Superior temporal gyrus (tissue), 1 donor: Measurements from ENCODE around the gene TADA2B.
A peak's percentile ranks its signal among the peaks of the same experiment; 100 is the strongest.

Experiments used
- DNase-seq: peaks from one replicate; pipeline ENCODE4 v3.0.0-alpha.2; 2016; ENCODE audit errors: extremely low spot score

Gene TADA2B

GRCh38 chr4:7041801-7042502 is 1.2 kb upstream of the TADA2B start:
- no peak for DNase-seq

DNA sequence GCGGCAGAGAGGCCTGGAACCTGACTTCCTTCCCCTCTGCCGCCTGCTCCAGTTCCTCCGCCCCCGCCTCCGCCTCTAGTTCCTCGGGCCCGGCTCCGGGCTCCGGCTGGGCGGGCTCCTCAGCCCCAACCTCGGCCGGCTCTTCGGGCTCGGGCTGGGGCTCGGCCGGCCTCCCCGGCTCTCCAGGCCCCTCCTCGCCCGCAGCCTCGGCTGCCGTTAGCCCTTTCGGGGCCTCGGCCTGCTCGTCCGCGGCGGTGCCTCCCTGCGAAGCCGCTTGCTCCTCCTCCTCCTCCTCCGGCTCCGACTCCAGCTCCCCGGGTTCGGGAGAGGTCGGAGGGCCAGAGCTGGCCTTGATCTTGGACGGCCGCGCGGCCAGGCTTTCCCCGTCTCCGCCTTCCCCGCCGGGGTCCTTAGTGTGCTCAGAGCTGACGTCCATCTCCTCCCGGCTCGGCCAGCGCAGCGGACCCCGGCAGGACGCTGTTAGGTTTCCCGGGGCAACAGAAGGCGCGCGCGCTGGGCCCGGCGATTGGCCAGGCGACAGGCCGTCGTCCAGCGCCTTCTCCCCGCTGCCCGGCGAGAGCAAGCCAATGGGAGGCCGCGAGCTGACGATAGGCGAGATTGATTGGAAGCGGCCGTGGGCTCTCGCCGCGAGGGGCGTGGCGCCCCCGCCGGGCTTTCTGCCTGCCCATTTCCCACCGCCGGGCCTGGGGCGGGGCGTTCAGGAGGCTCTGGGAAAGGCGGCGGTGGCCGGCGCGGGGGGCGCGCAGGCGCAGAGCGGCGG is 479 bp upstream of the TADA2B start:
- DNase-seq = peak; percentile 97

- DNase-seq = peak; percentile 20
Measured at GRCh38 chr4:7044137-7044930, 1.2 kb downstream of the TADA2B start.

- no peak for DNase-seq
Measured at GRCh38 chr4:7045553-7045952, 2.4 kb downstream of the TADA2B start.

GRCh38 chr4:7045961-7046921 is 3.1 kb downstream of the TADA2B start:
- DNase-seq = no peak

- DNase-seq = no peak
Measured at GRCh38 chr4:7046971-7047370, 3.8 kb downstream of the TADA2B start.

DNA sequence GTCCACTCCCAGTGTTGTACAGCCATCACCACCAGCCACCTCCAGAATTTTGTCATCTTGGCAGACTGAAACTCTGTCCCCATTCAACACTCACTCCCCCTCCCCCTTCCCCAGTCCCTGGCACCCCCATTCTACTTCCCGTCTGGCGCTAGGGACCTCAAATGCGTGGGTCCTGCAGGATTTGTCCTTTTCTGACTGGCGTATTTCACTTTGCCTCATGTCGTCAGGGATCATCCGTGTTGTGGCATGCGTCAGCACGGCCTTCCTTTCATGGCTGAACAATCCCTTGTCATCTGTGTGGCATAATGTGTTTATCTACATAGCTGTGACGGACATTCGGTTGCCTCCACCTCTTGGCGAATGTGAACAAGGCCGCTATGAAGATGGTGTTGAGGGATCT is 5.5 kb downstream of the TADA2B start:
- no peak for DNase-seq

DNA sequence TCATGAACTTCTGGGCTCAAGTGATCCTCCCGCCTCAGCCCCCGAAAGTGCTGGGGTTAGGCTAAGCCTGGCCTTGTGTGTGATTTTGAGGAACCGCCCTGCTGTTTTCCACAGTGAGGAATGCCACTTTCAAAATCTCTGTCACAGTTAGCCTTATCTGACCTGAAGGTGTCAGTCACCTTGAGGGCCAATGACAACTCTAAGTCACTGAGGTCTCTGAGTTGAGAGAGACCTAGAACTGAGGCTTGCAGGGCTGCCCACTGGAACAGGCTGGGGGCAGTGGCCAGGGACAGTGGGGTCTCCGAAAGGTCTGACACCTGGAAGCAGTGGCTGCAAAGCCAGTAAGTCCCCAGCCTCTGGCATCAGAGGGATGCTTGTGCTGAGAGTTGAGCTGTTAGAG is 6.1 kb downstream of the TADA2B start:
- DNase-seq = no peak

GRCh38 chr4:7049739-7050138 is 6.6 kb downstream of the TADA2B start:
- DNase-seq = no peak

DNA sequence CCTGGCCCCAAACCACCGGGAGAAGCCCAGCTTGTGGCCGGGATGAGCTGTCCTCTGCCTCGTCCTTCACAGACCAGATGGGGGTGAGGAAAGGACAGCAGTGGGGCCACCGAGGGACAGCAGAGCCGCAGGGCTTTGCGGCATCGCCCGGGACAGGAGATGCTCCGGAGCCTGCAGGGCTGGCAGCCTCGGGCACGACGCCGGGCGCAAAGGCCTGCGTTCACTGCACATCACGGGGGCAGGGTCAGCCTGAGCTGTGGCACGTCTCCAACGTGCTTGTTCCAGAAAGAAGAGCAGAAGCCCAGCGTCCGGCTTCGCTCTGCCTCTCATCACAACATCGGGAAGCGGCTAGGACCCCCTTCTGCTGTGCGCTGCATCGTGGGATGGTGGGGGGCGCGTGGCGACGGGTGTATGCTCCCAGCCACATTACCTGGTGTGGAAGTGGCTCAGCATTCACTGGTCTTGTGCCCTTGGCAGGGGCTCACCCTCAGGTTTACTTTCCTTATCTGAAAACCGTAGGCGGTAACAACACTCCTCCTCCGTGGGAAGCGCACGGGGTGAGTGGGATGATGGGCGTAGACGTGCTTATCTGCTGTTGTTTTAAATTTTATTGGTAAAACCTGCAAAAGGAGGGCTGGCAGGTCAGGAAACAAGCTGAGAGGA is 7.4 kb downstream of the TADA2B start:
- no peak for DNase-seq

DNA sequence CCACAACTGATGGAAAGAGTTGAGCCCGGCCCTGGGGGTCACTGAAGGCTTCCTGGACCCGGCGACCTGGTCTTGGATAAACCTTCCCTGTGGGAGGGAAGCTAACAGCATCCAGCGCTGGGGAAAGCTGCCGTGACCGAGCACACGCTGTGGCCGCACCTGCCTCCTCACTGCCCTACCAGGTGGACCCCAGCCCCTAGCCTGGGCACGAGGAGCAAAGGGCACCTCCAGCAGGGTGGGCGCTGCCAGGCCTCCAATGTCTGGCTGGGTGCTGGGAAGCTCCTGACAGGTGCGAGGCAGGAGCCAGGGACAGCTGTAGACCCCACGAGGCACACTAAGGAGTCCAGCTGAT is 7.9 kb downstream of the TADA2B start:
- DNase-seq = no peak

- DNase-seq = no peak
Measured at GRCh38 chr4:7051905-7052304, 8.7 kb downstream of the TADA2B start.

DNA sequence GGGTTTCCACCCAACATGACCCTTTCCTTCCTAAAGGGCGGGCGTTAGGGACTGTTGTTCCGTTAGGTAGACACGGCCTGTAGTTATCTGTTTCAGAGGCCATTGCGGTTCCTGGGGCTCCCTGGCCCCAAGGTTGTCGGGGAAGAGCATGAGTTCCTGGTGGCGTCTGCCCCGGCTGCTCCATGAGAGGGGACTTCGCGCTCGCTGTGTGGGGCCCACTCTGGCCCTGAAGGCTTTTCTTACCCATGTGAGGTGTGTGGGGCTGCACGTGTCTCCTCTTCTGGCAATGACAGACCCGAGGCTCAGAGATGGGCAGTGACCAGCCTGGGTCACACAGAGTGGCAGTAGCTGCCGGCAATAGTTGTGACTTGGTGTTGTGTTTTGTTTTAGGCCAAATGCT is 9.1 kb downstream of the TADA2B start:
- DNase-seq = no peak

DNA sequence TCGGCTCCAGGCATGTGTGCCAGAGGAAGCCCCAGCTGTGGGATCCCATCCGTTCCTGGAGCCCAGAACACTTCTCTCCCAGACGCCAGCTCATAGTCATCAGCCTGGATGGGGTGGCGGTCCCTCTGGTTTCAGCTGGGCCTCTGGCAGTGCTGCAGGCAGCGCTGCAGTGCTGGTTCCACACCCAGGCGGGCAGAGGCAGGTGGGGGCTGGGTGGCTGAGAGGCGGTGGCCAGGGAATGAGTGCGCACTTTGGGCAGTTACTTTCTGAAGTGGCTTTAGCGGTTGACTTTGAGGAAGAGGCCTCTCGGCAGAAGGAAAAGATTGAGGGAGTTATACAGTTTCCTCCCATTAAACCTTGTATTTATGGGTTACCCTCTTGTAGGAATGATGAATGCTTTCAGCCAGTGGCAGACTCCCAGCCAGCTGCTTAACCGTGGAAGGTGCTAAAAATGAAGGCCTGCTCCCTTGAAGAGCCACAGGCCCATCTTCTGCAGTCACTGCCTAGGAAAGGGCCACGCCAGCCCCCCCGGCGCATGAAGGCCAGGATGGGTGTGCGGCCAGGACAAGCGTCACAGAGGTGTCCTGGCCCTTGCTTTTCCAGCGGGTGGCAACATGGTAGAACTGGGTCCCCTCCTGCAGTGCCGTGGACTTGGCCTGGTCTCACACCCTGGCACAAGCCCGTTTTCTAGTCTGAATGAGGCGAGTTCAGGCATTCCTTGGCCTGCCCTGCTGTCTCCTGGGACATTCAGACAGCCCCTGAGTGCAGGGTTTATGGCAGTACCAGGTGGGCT is 9.9 kb downstream of the TADA2B start:
- DNase-seq = no peak

DNA sequence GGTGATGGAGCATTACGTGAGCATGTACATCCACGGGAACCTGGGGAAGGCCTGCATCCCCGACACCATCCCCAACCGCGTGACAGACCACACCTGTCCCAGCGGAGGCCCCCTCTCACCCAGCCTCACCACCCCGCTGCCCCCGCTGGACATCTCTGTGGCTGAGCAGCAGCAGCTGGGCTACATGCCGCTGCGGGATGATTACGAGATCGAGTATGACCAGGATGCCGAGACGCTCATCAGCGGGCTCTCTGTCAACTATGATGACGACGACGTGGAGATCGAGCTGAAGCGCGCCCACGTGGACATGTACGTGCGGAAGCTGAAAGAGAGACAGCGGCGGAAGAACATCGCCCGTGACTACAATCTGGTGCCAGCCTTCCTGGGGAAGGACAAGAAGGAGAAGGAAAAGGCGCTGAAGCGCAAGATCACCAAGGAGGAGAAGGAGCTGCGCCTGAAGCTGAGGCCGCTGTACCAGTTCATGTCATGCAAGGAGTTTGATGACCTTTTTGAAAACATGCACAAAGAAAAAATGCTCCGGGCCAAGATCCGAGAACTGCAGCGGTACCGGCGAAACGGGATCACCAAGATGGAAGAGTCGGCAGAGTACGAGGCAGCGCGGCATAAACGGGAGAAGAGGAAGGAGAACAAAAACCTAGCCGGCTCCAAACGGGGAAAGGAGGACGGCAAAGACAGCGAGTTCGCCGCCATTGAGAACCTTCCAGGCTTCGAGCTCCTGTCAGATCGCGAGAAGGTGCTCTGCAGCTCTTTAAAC is 11.1 kb downstream of the TADA2B start:
- no peak for DNase-seq

DNA sequence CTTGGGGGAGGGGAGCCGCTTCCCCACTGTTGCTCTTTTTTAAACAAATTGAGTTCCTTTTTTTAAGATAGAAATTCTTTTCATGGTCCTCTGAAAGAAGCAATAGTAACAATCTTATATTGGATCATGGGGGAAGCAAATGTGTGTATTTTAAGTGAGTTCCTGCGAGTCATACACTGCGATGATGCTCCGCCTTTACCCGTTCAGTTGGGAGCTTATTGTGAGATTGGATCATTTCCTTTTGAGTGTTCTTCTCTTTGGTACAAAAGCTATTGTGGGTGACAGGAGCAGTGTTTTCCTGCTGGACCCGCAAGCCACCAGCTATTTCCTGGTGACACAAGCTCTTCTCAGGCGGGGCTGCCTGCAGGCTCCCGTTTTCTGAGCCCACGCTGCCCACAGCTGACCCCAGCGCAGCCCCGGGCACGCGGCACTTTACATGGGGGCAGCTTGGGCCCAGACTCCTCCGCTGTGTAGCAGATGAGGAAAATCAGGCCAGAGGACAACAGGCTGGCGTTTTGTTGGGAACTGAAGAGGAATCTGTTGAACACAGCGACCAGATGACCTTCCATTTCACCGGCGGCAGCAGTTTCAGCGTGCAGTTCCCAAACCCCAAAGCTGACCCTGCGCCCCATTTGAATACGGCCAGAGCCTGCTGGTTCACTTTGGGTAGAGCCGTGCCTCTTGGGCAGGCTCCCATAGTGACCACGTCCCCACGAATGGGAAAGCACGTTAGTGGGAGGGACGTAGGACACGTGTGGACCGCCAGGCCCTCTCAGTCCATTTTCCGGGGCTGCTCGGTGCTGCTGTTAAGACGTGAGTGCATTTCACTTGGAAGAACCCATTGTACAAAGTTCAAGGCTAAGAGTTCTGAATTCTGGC is 12.2 kb downstream of the TADA2B start:
- DNase-seq = no peak

DNA sequence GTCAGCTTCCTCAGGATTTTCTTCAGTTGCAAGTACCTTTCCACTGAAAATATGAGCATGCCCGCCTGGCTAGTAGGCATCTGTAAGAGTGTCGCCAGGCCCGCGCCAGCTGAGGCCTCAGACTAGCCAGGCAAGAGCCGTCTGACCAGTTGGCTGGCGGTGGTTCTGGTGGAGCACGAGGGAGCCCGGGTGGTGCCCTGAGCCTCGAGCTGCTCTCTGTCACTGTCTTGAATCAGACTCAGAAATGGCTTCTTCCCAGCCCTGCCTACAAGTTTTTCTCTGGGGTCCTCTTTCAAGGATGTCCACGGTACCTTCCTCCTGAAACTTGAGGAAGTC is 12.8 kb downstream of the TADA2B start:
- no peak for DNase-seq

DNA sequence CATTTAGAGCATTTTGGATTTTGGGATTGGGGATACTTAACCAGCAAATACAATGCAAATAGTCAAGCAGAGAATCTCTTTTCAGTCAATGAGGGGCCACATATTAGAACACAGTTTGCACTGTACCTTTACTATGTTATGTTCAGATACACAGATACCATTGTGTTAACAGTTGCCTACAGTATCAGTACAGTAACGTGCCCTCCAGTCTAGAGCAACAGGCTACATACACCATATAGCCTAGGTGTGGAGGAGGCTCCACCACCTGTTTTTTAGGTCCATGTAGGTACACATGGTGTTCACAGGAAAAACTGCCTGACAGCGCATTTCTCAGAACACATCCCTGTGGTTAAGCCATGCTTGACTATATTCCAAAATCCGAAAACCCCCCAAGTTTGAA is 15.6 kb downstream of the TADA2B start:
- DNase-seq = no peak

- no peak for DNase-seq
Measured at GRCh38 chr4:7059662-7060061, 16.5 kb downstream of the TADA2B start.
